ENCODE results near the gene TRIM58. TPM values are rescaled to one million over a fixed set of nuclear protein-coding genes. Genes with fewer than 3 reads are reported as not detected.

Gene TRIM58
- polyA plus RNA-seq, 3 donors: 0.43 to 0.83 (median 0.68) TPM

DNA sequence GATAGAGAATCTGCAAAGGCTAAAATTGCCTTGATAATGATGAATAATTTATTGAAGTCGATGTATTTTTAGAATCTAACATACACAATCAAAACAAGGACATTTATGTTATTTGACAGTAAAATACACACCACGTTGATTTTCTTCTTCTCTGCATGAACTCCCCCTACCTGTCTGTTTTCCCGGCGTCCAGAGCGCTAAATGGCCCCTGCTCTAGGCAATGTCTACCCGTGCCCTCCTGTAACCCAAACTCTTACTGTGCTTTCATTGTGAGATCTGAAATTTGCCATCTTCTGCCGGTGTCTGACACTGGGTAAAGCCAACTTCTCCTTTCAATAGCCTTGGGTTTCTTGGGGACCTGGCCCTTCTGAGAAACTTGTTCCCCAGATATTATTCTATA lies 8.6 kb upstream of the TRIM58 start:
- H3K27me3 ChIP-seq (ENCODE audit: control insufficient read depth in 2 of 2, insufficient read depth in 2 of 2, low read length in 2 of 2): no peaks in the 10 kb centered on the region
- H3K79me2 ChIP-seq (ENCODE audit: insufficient read depth, low read length): no peaks in the 10 kb centered on the region
- Mint-ChIP-seq H3K4me1 (peaks cover 19% of the 10 kb centered on the region), H3K4me3 (no peak overlapping the region), H3K9me3 (no peaks in the 10 kb centered on the region), H3K36me3 (no peaks in the 10 kb centered on the region), H3K27me3 (ENCODE audit: low read depth in 3 of 3) (peaks cover 0 to 2% (median 2%) of the 10 kb centered on the region in 3 donors), H3K27ac (no peak overlapping the region)
- no peaks in the 10 kb centered on the region for H3K9me3 ChIP-seq (replicated peaks in 1 of 2; ENCODE audit: control insufficient read depth in 1 of 2, insufficient read depth in 1 of 2, low read length in 2 of 2)
- no peaks in the 10 kb centered on the region for H4K20me1 ChIP-seq (ENCODE audit: insufficient read depth, low read length)
- H2AFZ ChIP-seq (ENCODE audit: insufficient read depth, low read depth, low read length, poor library complexity, severe bottlenecking): no peak overlapping the region
- H3K9ac ChIP-seq (ENCODE audit: insufficient read depth, low read length, poor library complexity, severe bottlenecking): no peak overlapping the region
- 96% methylated on average over 6 of the region's 7 CpGs for WGBS (ENCODE audit: insufficient coverage)
- no peak overlapping the region for H3K4me2 ChIP-seq (replicated peaks; ENCODE audit: extremely low read depth, low read length, poor library complexity, severe bottlenecking)
- TF ChIP-seq CTCF (IDR thresholded peaks at IDR 0.05): no peak
- no peak overlapping the region for H3K4me3 ChIP-seq (replicated peaks in 1 of 3; ENCODE audit: low read depth in 2 of 3, low read length in 3 of 3)
- no peak overlapping the region for H3K27ac ChIP-seq (ENCODE audit: low read depth in 1 of 2, low read length in 2 of 2)
- intact Hi-C loops (cut with micrococcal nuclease): no loop called here
- DNase-seq: no peak
- peaks cover 14 to 15% of the 10 kb centered on the region in 2 donors for H3K4me1 ChIP-seq (ENCODE audit: control insufficient read depth in 1 of 2, insufficient read depth in 2 of 2, low read length in 2 of 2)
- H3K36me3 ChIP-seq (replicated peaks in 1 of 2; ENCODE audit: control insufficient read depth in 1 of 2, insufficient read depth in 2 of 2, low read length in 2 of 2): no peaks in the 10 kb centered on the region

- DNase-seq: no peak
- peaks cover 21% of the 10 kb centered on the region for H3K4me1 Mint-ChIP-seq
- H3K27ac Mint-ChIP-seq: no peak overlapping the region
- no CpG with 5 or more reads among the region's 1 CpG for WGBS (ENCODE audit: insufficient coverage)
- no peaks in the 10 kb centered on the region for H3K79me2 ChIP-seq (ENCODE audit: insufficient read depth, low read length)
- H2AFZ ChIP-seq (ENCODE audit: insufficient read depth, low read depth, low read length, poor library complexity, severe bottlenecking): no peak overlapping the region
- no peaks in the 10 kb centered on the region for H3K36me3 Mint-ChIP-seq
- no peaks in the 10 kb centered on the region for H3K9me3 ChIP-seq (replicated peaks in 1 of 2; ENCODE audit: control insufficient read depth in 1 of 2, insufficient read depth in 1 of 2, low read length in 2 of 2)
- H3K27me3 ChIP-seq (ENCODE audit: control insufficient read depth in 2 of 2, insufficient read depth in 2 of 2, low read length in 2 of 2): no peaks in the 10 kb centered on the region
- peaks cover 0 to 1% (median 0%) of the 10 kb centered on the region in 7 donors for H3K9me3 Mint-ChIP-seq
- no peak overlapping the region for H3K27ac ChIP-seq (ENCODE audit: low read depth in 1 of 2, low read length in 2 of 2)
- no peak overlapping the region for H3K4me2 ChIP-seq (replicated peaks; ENCODE audit: extremely low read depth, low read length, poor library complexity, severe bottlenecking)
- intact Hi-C loops (cut with micrococcal nuclease): no loop called here
- H4K20me1 ChIP-seq (ENCODE audit: insufficient read depth, low read length): no peaks in the 10 kb centered on the region
- peaks cover 0 to 4% (median 2%) of the 10 kb centered on the region in 3 donors for H3K27me3 Mint-ChIP-seq (ENCODE audit: low read depth in 3 of 3)
- H3K36me3 ChIP-seq (replicated peaks in 1 of 2; ENCODE audit: control insufficient read depth in 1 of 2, insufficient read depth in 2 of 2, low read length in 2 of 2): no peaks in the 10 kb centered on the region
- H3K9ac ChIP-seq (ENCODE audit: insufficient read depth, low read length, poor library complexity, severe bottlenecking): no peak overlapping the region
- H3K4me3 ChIP-seq (replicated peaks in 1 of 3; ENCODE audit: low read depth in 2 of 3, low read length in 3 of 3): no peak overlapping the region
- H3K4me3 Mint-ChIP-seq: no peak overlapping the region
- H3K4me1 ChIP-seq (ENCODE audit: control insufficient read depth in 1 of 2, insufficient read depth in 2 of 2, low read length in 2 of 2): peaks cover 14 to 22% of the 10 kb centered on the region in 2 donors
- TF ChIP-seq CTCF (IDR thresholded peaks at IDR 0.05): no peak
These were observed 7.4 kb upstream of the TRIM58 start for GRCh38 chr1:247849616-247850015.

Data from CD14-positive monocyte (primary cell).